H1 (cell line): Measurements from ENCODE around the gene ZNF764. TPM values are rescaled to one million over a fixed set of nuclear protein-coding genes. Genes with fewer than 3 reads are reported as not detected.

Source experiments
- CTCF ChIA-PET: fragments of 300-600 bp; sonication (Branson Sonifier 250); formaldehyde crosslinking; loops from one replicate; lab custom pipeline; 2021; ENCODE audit not compliant: partially characterized antibody; lab: Charles Lee
- POLR2A ChIA-PET: fragments of 300-600 bp; sonication (Branson Sonifier 250); formaldehyde crosslinking; loops from one replicate; lab custom pipeline; 2021; ENCODE audit warnings: inconsistent platforms; ENCODE audit not compliant: partially characterized antibody; lab: Charles Lee
- DNase-seq, 2 experiments: peaks; one replicate each; pipeline versions ENCODE4 v3.0.0 to v3.0.0-alpha.2; 2010 to 2022; ENCODE audit warnings: low spot score in 2 of 2, low read depth in 1 of 2, mixed read lengths in 1 of 2
- FAIRE-seq: peaks from 2 replicates; lab custom pipeline; 2011; peaks lifted over from hg19 to GRCh38; lab: Jason Lieb, UNC
- H2AFZ ChIP-seq: 2 replicates; pipeline ENCODE4 v1.8.1; 2012; ENCODE audit warnings: low read length, inconsistent platforms
- H2AK5ac ChIP-seq: 2 replicates; pipeline ENCODE4 v1.6.1; 2013; ENCODE audit warnings: low read depth, low read length
- H2BK120ac ChIP-seq: replicated peaks from 2 replicates; pipeline ENCODE3; 2013; ENCODE audit warnings: low read depth, low read length, inconsistent platforms
- H2BK12ac ChIP-seq: 2 replicates; pipeline ENCODE4 v1.6.1; 2013; ENCODE audit warnings: low read depth, low read length
- H2BK15ac ChIP-seq: 2 replicates; pipeline ENCODE4 v1.6.1; 2013; ENCODE audit warnings: low read length
- H2BK20ac ChIP-seq: 2 replicates; pipeline ENCODE4 v1.6.1; 2013; ENCODE audit warnings: low read length
- H2BK5ac ChIP-seq: 2 replicates; pipeline ENCODE4 v1.6.1; 2013; ENCODE audit warnings: low read depth, low read length
- H3K14ac ChIP-seq: 2 replicates; pipeline ENCODE4 v1.6.1; 2013; ENCODE audit warnings: inconsistent platforms; ENCODE audit not compliant: insufficient read length
- H3K18ac ChIP-seq: 2 replicates; pipeline ENCODE4 v1.6.1; 2013; ENCODE audit warnings: low read length; ENCODE audit errors: extremely low read depth
- H3K23ac ChIP-seq: 2 replicates; pipeline ENCODE4 v1.6.1; 2013; ENCODE audit warnings: inconsistent platforms; ENCODE audit not compliant: insufficient read length
- H3K23me2 ChIP-seq: 2 replicates; pipeline ENCODE4 v1.6.1; 2013; ENCODE audit warnings: low read depth, low read length
- H3K27ac ChIP-seq: 2 replicates; pipeline ENCODE4 v1.6.1; 2011; ENCODE audit warnings: low read depth, low read length, inconsistent platforms
- H3K27me3 ChIP-seq, 4 experiments: replicated peaks in 1 of 4; 1 replicate in 1 of 4; 2 replicates in 3 of 4; pipeline versions ENCODE4 v1.6.1 to v1.8.1; 2011 to 2013; ENCODE audit warnings: low read length in 3 of 4, mild to moderate bottlenecking in 3 of 4, inconsistent platforms in 2 of 4, mixed read lengths in 2 of 4, moderate library complexity in 1 of 4; ENCODE audit not compliant: control insufficient read depth in 3 of 4, insufficient read depth in 3 of 4; ENCODE audit errors: extremely low read depth in 1 of 4
- H3K36me3 ChIP-seq, 4 experiments: 2 replicates each; pipeline versions ENCODE4 v1.6.1 to v1.8.1; 2011 to 2013; ENCODE audit warnings: mild to moderate bottlenecking in 4 of 4, low read length in 3 of 4, moderate library complexity in 2 of 4, control low read depth in 1 of 4, inconsistent platforms in 1 of 4; ENCODE audit not compliant: insufficient read depth in 4 of 4, control insufficient read depth in 2 of 4
- H3K4ac ChIP-seq: replicated peaks from 2 replicates; pipeline ENCODE3; 2013; ENCODE audit warnings: low read length, low read depth, mixed read lengths, inconsistent platforms; ENCODE audit not compliant: insufficient read length
- H3K4me1 ChIP-seq, 4 experiments: replicated peaks in 1 of 4; 1 replicate in 1 of 4; 2 replicates in 3 of 4; pipeline versions ENCODE4 v1.6.1 to v1.8.1; 2011 to 2013; ENCODE audit warnings: low read length in 3 of 4, inconsistent platforms in 2 of 4, mixed read lengths in 1 of 4; ENCODE audit not compliant: insufficient read depth in 4 of 4, control insufficient read depth in 3 of 4
- H3K4me2 ChIP-seq, 2 experiments: 2 replicates each; pipeline versions ENCODE4 v1.6.1 to v1.8.1; 2011 to 2013; ENCODE audit warnings: low read depth in 2 of 2, low read length in 2 of 2, control low read depth in 1 of 2, inconsistent platforms in 1 of 2, mild to moderate bottlenecking in 1 of 2; ENCODE audit not compliant: insufficient read depth in 1 of 2
- H3K4me3 ChIP-seq, 4 experiments: fragments of 200-600, 300-600 bp in 1 of 4; sonication (generic), shearing (Covaris generic), sonication (Bioruptor Twin) in 1 of 4; 2 replicates each; pipeline versions ENCODE4 v1.5.1 to v1.8.1; 2011 to 2016; ENCODE audit warnings: low read length in 4 of 4, low read depth in 3 of 4, control low read depth in 2 of 4, inconsistent platforms in 2 of 4, mild to moderate bottlenecking in 2 of 4, mixed read lengths in 1 of 4, moderate library complexity in 1 of 4; ENCODE audit not compliant: insufficient read depth in 2 of 4; ENCODE audit errors: extremely low read depth in 1 of 4
- H3K56ac ChIP-seq: replicated peaks from 2 replicates; pipeline ENCODE3; 2013; ENCODE audit warnings: low read depth, mild to moderate bottlenecking, mixed read lengths, low read length, inconsistent platforms; ENCODE audit not compliant: insufficient read length
- H3K79me1 ChIP-seq: 2 replicates; pipeline ENCODE4 v1.6.1; 2013; ENCODE audit warnings: low read depth, low read length, control low read depth
- H3K79me2 ChIP-seq, 2 experiments: 2 replicates each; pipeline versions ENCODE4 v1.6.1 to v1.8.1; 2012 to 2013; ENCODE audit warnings: low read length in 2 of 2, mild to moderate bottlenecking in 2 of 2, inconsistent platforms in 1 of 2; ENCODE audit not compliant: insufficient read depth in 2 of 2, control insufficient read depth in 1 of 2
- H3K9ac ChIP-seq, 4 experiments: replicated peaks in 1 of 4; 1 replicate in 1 of 4; 2 replicates in 3 of 4; pipeline versions ENCODE4 v1.6.1 to v1.8.1; 2011 to 2013; ENCODE audit warnings: low read depth in 3 of 4, low read length in 3 of 4, control low read depth in 2 of 4, mild to moderate bottlenecking in 2 of 4, moderate library complexity in 2 of 4, inconsistent platforms in 1 of 4; ENCODE audit errors: extremely low read depth in 1 of 4
- H3K9me3 ChIP-seq, 2 experiments: 2 replicates each; pipeline versions ENCODE4 v1.6.1 to v1.8.1; 2012 to 2013; ENCODE audit warnings: mild to moderate bottlenecking in 2 of 2, moderate library complexity in 2 of 2, control low read depth in 1 of 2, inconsistent platforms in 1 of 2, low read depth in 1 of 2, low read length in 1 of 2, mixed read lengths in 1 of 2; ENCODE audit not compliant: insufficient read depth in 2 of 2
- H4K20me1 ChIP-seq, 2 experiments: replicated peaks in 1 of 2; 2 replicates each; pipeline versions ENCODE3 to v1.8.1; 2011 to 2013; ENCODE audit warnings: inconsistent platforms in 2 of 2, low read length in 2 of 2, mild to moderate bottlenecking in 1 of 2; ENCODE audit not compliant: insufficient read depth in 2 of 2, control insufficient read depth in 1 of 2
- H4K5ac ChIP-seq: 2 replicates; pipeline ENCODE4 v1.6.1; 2013; ENCODE audit warnings: low read length, low read depth, mixed read lengths, inconsistent platforms; ENCODE audit not compliant: insufficient read length
- H4K8ac ChIP-seq: 2 replicates; pipeline ENCODE4 v1.8.0; 2013; ENCODE audit warnings: mild to moderate bottlenecking, moderate library complexity, low read length, inconsistent platforms; ENCODE audit not compliant: insufficient read depth; ENCODE audit errors: extremely low read depth
- H4K91ac ChIP-seq: replicated peaks from 2 replicates; pipeline ENCODE3; 2013; ENCODE audit warnings: low read length, mixed read lengths, inconsistent platforms; ENCODE audit not compliant: insufficient read length
- CBX5 ChIP-seq: fragments of 300-800, 300-1000 bp; sonication (generic); IDR thresholded peaks from 2 replicates; pipeline ENCODE4 v1.7.1; 2016; ENCODE audit warnings: antibody characterized with exemption, low read length, low read depth
- CREB1 ChIP-seq: IDR thresholded peaks from 2 replicates; pipeline ENCODE4 v1.6.1; 2012; ENCODE audit warnings: inconsistent platforms
- EZH2 ChIP-seq: fragments of 200-600 bp; sonication (generic); IDR thresholded peaks from 2 replicates; pipeline ENCODE4 v1.7.1; 2012; ENCODE audit warnings: low read depth, mild to moderate bottlenecking, moderate library complexity, low read length, inconsistent platforms; ENCODE audit not compliant: severe bottlenecking
- FOSL1 ChIP-seq: IDR thresholded peaks from 2 replicates; pipeline ENCODE4 v1.6.1; 2011; ENCODE audit warnings: mild to moderate bottlenecking, low read depth, low read length, moderate library complexity; ENCODE audit not compliant: insufficient read depth
- GTF2F1 ChIP-seq: IDR thresholded peaks from 2 replicates; pipeline ENCODE4 v1.6.1; 2012; ENCODE audit warnings: low read depth, low read length, improper control_type of control experiment, borderline replicate concordance
- JUN ChIP-seq: IDR thresholded peaks from 2 replicates; pipeline ENCODE4 v1.6.1; 2011; ENCODE audit warnings: low read depth, mild to moderate bottlenecking, improper control_type of control experiment, low read length
- KDM1A ChIP-seq: fragments of 200-600, 300-600 bp; sonication (generic); IDR thresholded peaks from 2 replicates; pipeline ENCODE4 v1.7.1; 2016; ENCODE audit warnings: mild to moderate bottlenecking, low read length, borderline replicate concordance
- KDM4A ChIP-seq: IDR thresholded peaks from one replicate; pipeline ENCODE4 v1.7.1; 2012; ENCODE audit warnings: low read depth, mild to moderate bottlenecking, moderate library complexity, low read length, inconsistent platforms; ENCODE audit not compliant: severe bottlenecking
- RNF2 ChIP-seq: fragments of 200-900, 300-1000 bp; sonication (generic); IDR thresholded peaks from 2 replicates; pipeline ENCODE4 v1.7.1; 2016; ENCODE audit warnings: borderline replicate concordance, low read depth, mild to moderate bottlenecking, antibody characterized with exemption, low read length; ENCODE audit not compliant: poor library complexity, severe bottlenecking; ENCODE audit errors: missing control alignments
- SAP30 ChIP-seq: fragments of 300-600 bp; sonication (generic); IDR thresholded peaks from 2 replicates; pipeline ENCODE4 v1.7.1; 2012; ENCODE audit warnings: low read length, moderate library complexity, mild to moderate bottlenecking, inconsistent platforms; ENCODE audit not compliant: insufficient read depth, insufficient replicate concordance
- SP1 ChIP-seq: IDR thresholded peaks from 2 replicates; pipeline ENCODE4 v1.6.1; 2011; ENCODE audit warnings: low read depth, low read length
- TAF1 ChIP-seq: IDR thresholded peaks from 2 replicates; pipeline ENCODE4 v1.6.1; 2011; ENCODE audit warnings: mild to moderate bottlenecking, low read depth, low read length
- WGBS, 2 experiments: shearing (Covaris generic) in 1 of 2; methylation state at CpG; one replicate each; pipeline versions ENCODE4 v1.1.6 to v1.1.7; 2013 to 2015; ENCODE audit warnings: low lambda C conversion rate in 2 of 2, mixed read lengths in 2 of 2, inconsistent platforms in 1 of 2, low coverage in 1 of 2, missing lambda C conversion rate in 1 of 2; ENCODE audit not compliant: insufficient replicate concordance in 2 of 2, insufficient coverage in 1 of 2, insufficient read length in 1 of 2; ENCODE audit errors: extremely low coverage in 1 of 2, missing lambda C conversion rate in 1 of 2; 5-methylcytosine and 5-hydroxymethylcytosine counted together
- polyA plus RNA-seq, 7 experiments: library from polyadenylated mRNA; depleted of rRNA in 3 of 7; stranded (reverse) in 5 of 7; unstranded in 2 of 7; fragments of >200 nt in 5 of 7; fragments of 200-250 nt in 2 of 7; gene quantifications; 1 replicate in 5 of 7; 2 replicates in 1 of 7; 4 replicates in 1 of 7; pipeline versions ENCODE4 v1.2.1 to v1.2.3, GENCODE V29; 2011 to 2013; ENCODE audit warnings: missing spikeins in 2 of 7, mixed read lengths in 2 of 7
- total RNA-seq: library from RNA; stranded (reverse); fragmentation: NEBNext Ultra II Directional; extraction: Animal tissue kit (Norgen Biotek cat#: 25700); gene quantifications from 2 replicates; pipeline ENCODE4 v1.2.1, GENCODE V29; 2021
- TF ChIP-seq, protein P1 (sequence below): IDR thresholded peaks from 2 replicates; pipeline ENCODE4 v1.6.1; 2012; ENCODE audit warnings: inconsistent platforms

Gene ZNF764
- total and polyA plus RNA-seq, 2 of the 8 experiments (the other 6 are each of a cell fraction or from before 2014, with no cell fraction given): 5.7 to 7.7 TPM

DNA sequence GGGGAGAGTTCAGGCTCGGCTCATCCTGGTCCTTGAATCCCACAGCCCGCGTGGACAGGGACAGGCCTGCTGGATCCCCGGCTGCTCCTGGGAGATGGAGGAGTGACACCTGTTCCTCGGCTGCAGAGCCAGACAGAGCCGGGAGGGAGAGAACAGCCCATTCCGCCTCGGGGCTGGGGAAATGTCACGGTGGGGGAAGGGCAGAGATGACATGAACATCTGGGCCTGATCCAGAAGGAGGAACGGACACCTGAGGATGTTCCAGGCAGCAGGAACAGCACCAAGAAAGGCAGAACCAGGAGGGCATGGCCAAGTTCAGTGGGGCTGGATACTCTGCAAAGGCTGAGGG lies 2.1 kb downstream of the ZNF764 start:
- Histone ChIP-seq H2AK5ac (0 out of 2 replicates have a peak overlapping the region, but pooled peaks have one; percentile 65), H3K27me3 (no peaks in the 10 kb centered on the region), H3K36me3 (peaks cover 3 to 8% (median 5%) of the 10 kb centered on the region in 4 experiments; a peak in 4 of 8 replicates), H2BK5ac (no peak overlapping the region), H3K4me2 (no peak overlapping the region), H3K18ac (no peak overlapping the region), H3K23ac (no peak overlapping the region), H2BK12ac (no peak overlapping the region), H3K79me2 (no peaks in the 10 kb centered on the region), H3K9me3 (no peaks in the 10 kb centered on the region), H4K5ac (no peak overlapping the region), H4K20me1 (peaks cover 0 to 4% of the 10 kb centered on the region in 2 experiments), H3K4ac (no peak overlapping the region), H3K27ac (no peak overlapping the region), H3K4me3 (no peak overlapping the region), H3K23me2 (peaks cover 7% of the 10 kb centered on the region; the same call in 1 of the 2 replicates), H2BK20ac (no peak overlapping the region), H2BK120ac (no peak overlapping the region), H2BK15ac (no peak overlapping the region), H3K4me1 (peaks cover 0 to 5% (median 2%) of the 10 kb centered on the region in 4 experiments; a peak in 2 of 7 replicates), H3K79me1 (no peaks in the 10 kb centered on the region), H3K14ac (no peak overlapping the region), H4K91ac (no peak overlapping the region), H2AFZ (no peak overlapping the region), H4K8ac (no peak overlapping the region; the same call in 1 of the 2 replicates), H3K56ac (no peak overlapping the region), H3K9ac (no peak overlapping the region)
- DNase-seq (no peak), FAIRE-seq (no peak)
- ChIA-PET POLR2A (interaction anchor here (0.6 to 8.4 kb wide), 3 partner anchors 13 to 103 kb away, joined by 4 to 121 read pairs (median 22); partner anchors contain the start of gene ZNF747), CTCF (interaction anchor here (0.8 kb wide), 1 partner anchor 20 kb away, joined by 3 read pairs; no protein-coding TSS in a partner anchor)
- WGBS, 2 experiments: 88% methylated on average over 8 of the region's 10 CpGs; no CpG with 5 or more reads in 1 of the 2 experiments
- no peak for TF ChIP-seq KDM4A
- TF ChIP-seq GTF2F1: no peak
- TF ChIP-seq RNF2: no peak
- TF ChIP-seq FOSL1: no peak
- no peak for TF ChIP-seq SAP30
- no peak for TF ChIP-seq CBX5
- TF ChIP-seq, protein P1, sequence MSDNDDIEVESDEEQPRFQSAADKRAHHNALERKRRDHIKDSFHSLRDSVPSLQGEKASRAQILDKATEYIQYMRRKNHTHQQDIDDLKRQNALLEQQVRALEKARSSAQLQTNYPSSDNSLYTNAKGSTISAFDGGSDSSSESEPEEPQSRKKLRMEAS: no peak
- TF ChIP-seq CREB1: no peak
- no peak for TF ChIP-seq JUN
- TF ChIP-seq TAF1: no peak
- TF ChIP-seq EZH2: no peak
- no peak for TF ChIP-seq SP1
- no peak for TF ChIP-seq KDM1A
